GM12865 (cell line): ENCODE results near the gene SEC11A.

ENCODE experiments used
- DNase-seq: peaks from one replicate; pipeline ENCODE4 v3.0.0; 2010; ENCODE audit warnings: low read depth
- H3K4me3 ChIP-seq: 2 replicates; pipeline ENCODE4 v1.5.1; 2011; ENCODE audit warnings: mild to moderate bottlenecking, low read depth, low read length, control low read depth
- CTCF ChIP-seq: IDR thresholded peaks from 2 replicates; pipeline ENCODE4 v1.5.1; 2011; ENCODE audit warnings: low read length, control low read depth, low read depth, inconsistent platforms; ENCODE audit not compliant: insufficient read depth; ENCODE audit errors: missing control alignments

Gene SEC11A

DNA sequence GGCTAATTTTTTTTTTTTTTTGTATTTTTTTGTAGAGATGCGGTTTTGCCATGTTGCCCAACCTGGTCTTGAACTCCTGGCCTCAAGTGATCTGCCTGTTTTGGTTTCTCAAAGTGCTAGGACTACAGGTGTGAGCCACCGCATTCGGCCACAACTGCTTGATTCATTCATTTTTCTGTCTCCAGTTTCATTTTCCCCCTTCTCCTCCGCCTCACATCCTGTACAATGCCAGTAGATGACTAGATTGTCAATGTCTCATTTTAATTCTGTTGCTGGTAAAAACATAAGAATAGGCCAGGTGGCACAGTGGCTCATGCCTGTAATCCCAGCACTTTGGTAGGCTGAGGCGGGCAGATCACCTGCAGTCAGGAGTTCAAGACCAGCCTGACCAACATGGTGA, 20.4 kb upstream of the SEC11A start:
- TF ChIP-seq CTCF, result no peak
- peak; percentile 97 for DNase-seq
- H3K4me3 ChIP-seq, result no peak overlapping the region

DNA sequence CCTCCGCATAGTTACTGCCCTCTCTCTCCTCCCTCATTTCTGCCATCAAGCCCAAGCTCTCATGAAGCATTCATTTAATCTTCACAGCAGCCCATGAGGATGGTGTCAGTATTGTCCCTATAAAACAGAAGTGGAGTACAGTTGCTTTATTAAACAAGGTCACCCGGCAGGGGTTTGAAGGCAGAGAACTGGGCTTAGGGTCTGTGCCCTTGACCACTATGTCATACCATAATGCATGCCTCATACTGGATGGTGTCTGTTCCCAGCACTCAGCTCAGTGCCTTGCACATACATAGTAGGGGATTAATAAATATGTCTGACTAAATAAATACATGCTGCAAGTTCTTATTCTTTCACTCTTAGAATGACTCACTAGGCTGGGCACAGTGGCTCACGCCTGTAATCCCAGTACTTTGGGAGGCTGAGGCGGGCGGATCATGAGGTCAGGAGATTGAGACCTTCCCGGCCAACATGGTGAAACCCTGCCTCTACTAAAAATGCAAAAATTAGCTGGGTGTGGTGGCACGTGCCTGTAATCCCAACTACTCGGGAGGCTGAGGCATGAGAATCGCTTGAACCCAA, 19.6 kb upstream of the SEC11A start:
- DNase-seq, result peak; percentile 71
- peak overlapping the region; percentile 40 for H3K4me3 ChIP-seq

DNA sequence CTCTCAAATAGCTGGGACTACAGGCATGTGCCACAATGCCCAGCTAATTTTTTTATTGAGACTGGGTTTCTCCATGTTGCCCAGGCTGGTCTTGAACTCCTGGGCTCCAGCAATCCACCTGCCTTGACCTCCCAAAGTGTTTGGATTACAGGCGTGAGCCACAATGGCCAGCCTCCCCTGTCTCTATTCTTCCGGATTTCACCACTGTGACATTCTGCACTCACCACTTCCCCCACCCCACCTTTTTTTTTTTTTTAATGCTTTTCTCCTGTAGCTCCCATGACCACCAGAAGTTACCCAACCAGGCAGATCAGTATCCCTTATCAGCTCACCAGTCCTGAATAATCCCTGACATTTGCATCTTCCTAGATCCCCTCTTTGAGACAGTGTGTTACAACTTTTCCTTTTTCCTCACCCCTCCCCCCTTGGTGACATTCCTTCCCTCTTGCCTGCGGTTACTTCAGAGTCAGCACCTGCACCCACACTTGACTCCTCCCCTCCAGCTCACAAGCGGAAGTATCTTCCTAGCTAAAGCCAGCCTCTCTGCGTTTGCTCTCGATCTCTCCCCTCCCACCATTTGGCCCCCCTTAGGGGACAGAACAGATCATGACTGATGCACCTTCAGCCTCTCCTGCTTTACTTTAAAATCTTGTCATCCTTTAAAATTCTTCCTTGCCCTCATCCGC, 19.0 kb upstream of the SEC11A start:
- TF ChIP-seq CTCF, result no peak
- peak; percentile 92 for DNase-seq
- peak overlapping the region; percentile 40 for H3K4me3 ChIP-seq

GRCh38 chr15:84731774-84732173, 15.8 kb upstream of the SEC11A start:
- no peak overlapping the region for H3K4me3 ChIP-seq
- no peak for TF ChIP-seq CTCF
- DNase-seq, result no peak

DNA sequence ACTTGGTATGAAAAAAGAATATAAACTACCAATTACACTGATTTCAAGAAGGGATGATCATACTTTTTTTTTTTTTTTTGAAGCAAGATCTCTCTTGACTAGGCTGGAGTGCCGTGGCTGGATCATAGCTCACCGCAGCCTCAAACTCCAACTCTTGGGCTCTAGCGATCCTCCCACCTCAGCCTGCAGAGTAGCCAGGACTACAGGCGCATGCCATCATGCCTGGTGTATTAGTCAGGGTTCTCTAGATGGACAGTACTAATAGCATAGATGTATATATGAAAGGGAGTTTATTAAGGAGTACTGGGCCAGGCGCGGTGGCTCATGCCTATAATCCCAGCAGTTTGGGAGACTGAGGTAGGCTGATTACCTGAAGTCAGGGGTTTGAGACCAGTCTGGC, 11.5 kb upstream of the SEC11A start:
- TF ChIP-seq CTCF, result no peak
- H3K4me3 ChIP-seq, result no peak overlapping the region

DNA sequence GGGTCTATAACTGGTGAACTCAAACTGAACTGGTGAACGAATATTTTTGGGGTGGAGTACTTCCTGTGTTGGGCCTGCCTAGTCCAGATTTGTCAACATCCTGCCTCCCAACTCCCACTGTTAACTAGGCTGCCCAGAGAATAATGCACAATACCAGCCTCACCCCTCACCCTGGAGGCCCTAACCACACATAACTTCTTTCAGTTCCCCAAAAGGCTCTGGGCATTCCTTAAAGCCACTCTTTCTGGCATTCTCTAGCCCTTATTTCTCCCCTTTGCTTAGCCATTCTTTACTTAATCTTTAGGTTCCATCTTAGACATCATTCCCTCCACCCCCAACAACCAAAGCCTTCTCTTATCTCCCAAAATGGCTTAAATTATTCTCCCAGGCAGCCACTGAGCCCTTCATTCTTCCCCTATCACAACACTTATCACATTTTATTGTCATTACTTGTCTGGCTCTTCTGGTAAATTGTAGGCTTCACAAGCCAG, 9.1 kb upstream of the SEC11A start:
- H3K4me3 ChIP-seq, result no peak overlapping the region
- DNase-seq, result peak; percentile 82
- no peak for TF ChIP-seq CTCF

More for the DNA sequence above, 11.5 kb upstream of the SEC11A start:
- no peak for DNase-seq

- H3K4me3 ChIP-seq, result no peak overlapping the region
- no peak for TF ChIP-seq CTCF
- DNase-seq, result no peak
Observed at GRCh38 chr15:84722628-84723027, 6.7 kb upstream of the SEC11A start.
